H1 (cell line): ENCODE measurements around the gene ROM1. TPM values are rescaled to one million over a fixed set of nuclear protein-coding genes. Genes with fewer than 3 reads are reported as not detected.

ENCODE experiments used
- CTCF ChIA-PET: fragments of 300-600 bp; sonication (Branson Sonifier 250); formaldehyde crosslinking; loops from one replicate; lab custom pipeline; 2021; ENCODE audit not compliant: partially characterized antibody; lab: Charles Lee
- POLR2A ChIA-PET: fragments of 300-600 bp; sonication (Branson Sonifier 250); formaldehyde crosslinking; loops from one replicate; lab custom pipeline; 2021; ENCODE audit warnings: inconsistent platforms; ENCODE audit not compliant: partially characterized antibody; lab: Charles Lee
- DNase-seq, 2 experiments: peaks; one replicate each; pipeline versions ENCODE4 v3.0.0 to v3.0.0-alpha.2; 2010 to 2022; ENCODE audit warnings: low spot score in 2 of 2, low read depth in 1 of 2, mixed read lengths in 1 of 2
- FAIRE-seq: peaks from 2 replicates; lab custom pipeline; 2011; peaks lifted over from hg19 to GRCh38; lab: Jason Lieb, UNC
- H2AFZ ChIP-seq: 2 replicates; pipeline ENCODE4 v1.8.1; 2012; ENCODE audit warnings: low read length, inconsistent platforms
- H2AK5ac ChIP-seq: 2 replicates; pipeline ENCODE4 v1.6.1; 2013; ENCODE audit warnings: low read depth, low read length
- H2BK120ac ChIP-seq: replicated peaks from 2 replicates; pipeline ENCODE3; 2013; ENCODE audit warnings: low read depth, low read length, inconsistent platforms
- H2BK12ac ChIP-seq: 2 replicates; pipeline ENCODE4 v1.6.1; 2013; ENCODE audit warnings: low read depth, low read length
- H2BK15ac ChIP-seq: 2 replicates; pipeline ENCODE4 v1.6.1; 2013; ENCODE audit warnings: low read length
- H2BK20ac ChIP-seq: 2 replicates; pipeline ENCODE4 v1.6.1; 2013; ENCODE audit warnings: low read length
- H2BK5ac ChIP-seq: 2 replicates; pipeline ENCODE4 v1.6.1; 2013; ENCODE audit warnings: low read depth, low read length
- H3K14ac ChIP-seq: 2 replicates; pipeline ENCODE4 v1.6.1; 2013; ENCODE audit warnings: inconsistent platforms; ENCODE audit not compliant: insufficient read length
- H3K18ac ChIP-seq: 2 replicates; pipeline ENCODE4 v1.6.1; 2013; ENCODE audit warnings: low read length; ENCODE audit errors: extremely low read depth
- H3K23ac ChIP-seq: 2 replicates; pipeline ENCODE4 v1.6.1; 2013; ENCODE audit warnings: inconsistent platforms; ENCODE audit not compliant: insufficient read length
- H3K23me2 ChIP-seq: 2 replicates; pipeline ENCODE4 v1.6.1; 2013; ENCODE audit warnings: low read depth, low read length
- H3K27ac ChIP-seq: 2 replicates; pipeline ENCODE4 v1.6.1; 2011; ENCODE audit warnings: low read depth, low read length, inconsistent platforms
- H3K27me3 ChIP-seq, 4 experiments: replicated peaks in 1 of 4; 1 replicate in 1 of 4; 2 replicates in 3 of 4; pipeline versions ENCODE4 v1.6.1 to v1.8.1; 2011 to 2013; ENCODE audit warnings: low read length in 3 of 4, mild to moderate bottlenecking in 3 of 4, inconsistent platforms in 2 of 4, mixed read lengths in 2 of 4, moderate library complexity in 1 of 4; ENCODE audit not compliant: control insufficient read depth in 3 of 4, insufficient read depth in 3 of 4; ENCODE audit errors: extremely low read depth in 1 of 4
- H3K36me3 ChIP-seq, 4 experiments: 2 replicates each; pipeline versions ENCODE4 v1.6.1 to v1.8.1; 2011 to 2013; ENCODE audit warnings: mild to moderate bottlenecking in 4 of 4, low read length in 3 of 4, moderate library complexity in 2 of 4, control low read depth in 1 of 4, inconsistent platforms in 1 of 4; ENCODE audit not compliant: insufficient read depth in 4 of 4, control insufficient read depth in 2 of 4
- H3K4ac ChIP-seq: replicated peaks from 2 replicates; pipeline ENCODE3; 2013; ENCODE audit warnings: low read length, low read depth, mixed read lengths, inconsistent platforms; ENCODE audit not compliant: insufficient read length
- H3K4me1 ChIP-seq, 4 experiments: replicated peaks in 1 of 4; 1 replicate in 1 of 4; 2 replicates in 3 of 4; pipeline versions ENCODE4 v1.6.1 to v1.8.1; 2011 to 2013; ENCODE audit warnings: low read length in 3 of 4, inconsistent platforms in 2 of 4, mixed read lengths in 1 of 4; ENCODE audit not compliant: insufficient read depth in 4 of 4, control insufficient read depth in 3 of 4
- H3K4me2 ChIP-seq, 2 experiments: 2 replicates each; pipeline versions ENCODE4 v1.6.1 to v1.8.1; 2011 to 2013; ENCODE audit warnings: low read depth in 2 of 2, low read length in 2 of 2, control low read depth in 1 of 2, inconsistent platforms in 1 of 2, mild to moderate bottlenecking in 1 of 2; ENCODE audit not compliant: insufficient read depth in 1 of 2
- H3K4me3 ChIP-seq, 4 experiments: fragments of 200-600, 300-600 bp in 1 of 4; sonication (generic), shearing (Covaris generic), sonication (Bioruptor Twin) in 1 of 4; 2 replicates each; pipeline versions ENCODE4 v1.5.1 to v1.8.1; 2011 to 2016; ENCODE audit warnings: low read length in 4 of 4, low read depth in 3 of 4, control low read depth in 2 of 4, inconsistent platforms in 2 of 4, mild to moderate bottlenecking in 2 of 4, mixed read lengths in 1 of 4, moderate library complexity in 1 of 4; ENCODE audit not compliant: insufficient read depth in 2 of 4; ENCODE audit errors: extremely low read depth in 1 of 4
- H3K56ac ChIP-seq: replicated peaks from 2 replicates; pipeline ENCODE3; 2013; ENCODE audit warnings: low read depth, mild to moderate bottlenecking, mixed read lengths, low read length, inconsistent platforms; ENCODE audit not compliant: insufficient read length
- H3K79me1 ChIP-seq: 2 replicates; pipeline ENCODE4 v1.6.1; 2013; ENCODE audit warnings: low read depth, low read length, control low read depth
- H3K79me2 ChIP-seq, 2 experiments: 2 replicates each; pipeline versions ENCODE4 v1.6.1 to v1.8.1; 2012 to 2013; ENCODE audit warnings: low read length in 2 of 2, mild to moderate bottlenecking in 2 of 2, inconsistent platforms in 1 of 2; ENCODE audit not compliant: insufficient read depth in 2 of 2, control insufficient read depth in 1 of 2
- H3K9ac ChIP-seq, 4 experiments: replicated peaks in 1 of 4; 1 replicate in 1 of 4; 2 replicates in 3 of 4; pipeline versions ENCODE4 v1.6.1 to v1.8.1; 2011 to 2013; ENCODE audit warnings: low read depth in 3 of 4, low read length in 3 of 4, control low read depth in 2 of 4, mild to moderate bottlenecking in 2 of 4, moderate library complexity in 2 of 4, inconsistent platforms in 1 of 4; ENCODE audit errors: extremely low read depth in 1 of 4
- H3K9me3 ChIP-seq, 2 experiments: 2 replicates each; pipeline versions ENCODE4 v1.6.1 to v1.8.1; 2012 to 2013; ENCODE audit warnings: mild to moderate bottlenecking in 2 of 2, moderate library complexity in 2 of 2, control low read depth in 1 of 2, inconsistent platforms in 1 of 2, low read depth in 1 of 2, low read length in 1 of 2, mixed read lengths in 1 of 2; ENCODE audit not compliant: insufficient read depth in 2 of 2
- H4K20me1 ChIP-seq, 2 experiments: replicated peaks in 1 of 2; 2 replicates each; pipeline versions ENCODE3 to v1.8.1; 2011 to 2013; ENCODE audit warnings: inconsistent platforms in 2 of 2, low read length in 2 of 2, mild to moderate bottlenecking in 1 of 2; ENCODE audit not compliant: insufficient read depth in 2 of 2, control insufficient read depth in 1 of 2
- H4K5ac ChIP-seq: 2 replicates; pipeline ENCODE4 v1.6.1; 2013; ENCODE audit warnings: low read length, low read depth, mixed read lengths, inconsistent platforms; ENCODE audit not compliant: insufficient read length
- H4K8ac ChIP-seq: 2 replicates; pipeline ENCODE4 v1.8.0; 2013; ENCODE audit warnings: mild to moderate bottlenecking, moderate library complexity, low read length, inconsistent platforms; ENCODE audit not compliant: insufficient read depth; ENCODE audit errors: extremely low read depth
- H4K91ac ChIP-seq: replicated peaks from 2 replicates; pipeline ENCODE3; 2013; ENCODE audit warnings: low read length, mixed read lengths, inconsistent platforms; ENCODE audit not compliant: insufficient read length
- RAD21 ChIP-seq, 2 experiments: IDR thresholded peaks in 1 of 2; conservative IDR thresholded peaks in 1 of 2; 2 replicates each; pipeline ENCODE4 v1.6.1; 2011; ENCODE audit warnings: low read depth in 2 of 2, low read length in 2 of 2, improper control_type of control experiment in 1 of 2, inconsistent platforms in 1 of 2, mild to moderate bottlenecking in 1 of 2, moderate library complexity in 1 of 2
- RXRA ChIP-seq: IDR thresholded peaks from 2 replicates; pipeline ENCODE4 v1.6.1; 2011; ENCODE audit warnings: low read depth, mild to moderate bottlenecking, low read length, moderate library complexity; ENCODE audit not compliant: insufficient read depth
- SIN3A ChIP-seq, 2 experiments: IDR thresholded peaks in 1 of 2; conservative IDR thresholded peaks in 1 of 2; 2 replicates each; pipeline ENCODE4 v1.6.1; 2011 to 2012; ENCODE audit warnings: low read length in 2 of 2, improper control_type of control experiment in 1 of 2, low read depth in 1 of 2, mild to moderate bottlenecking in 1 of 2
- WGBS, 2 experiments: shearing (Covaris generic) in 1 of 2; methylation state at CpG; one replicate each; pipeline versions ENCODE4 v1.1.6 to v1.1.7; 2013 to 2015; ENCODE audit warnings: low lambda C conversion rate in 2 of 2, mixed read lengths in 2 of 2, inconsistent platforms in 1 of 2, low coverage in 1 of 2, missing lambda C conversion rate in 1 of 2; ENCODE audit not compliant: insufficient replicate concordance in 2 of 2, insufficient coverage in 1 of 2, insufficient read length in 1 of 2; ENCODE audit errors: extremely low coverage in 1 of 2, missing lambda C conversion rate in 1 of 2; 5-methylcytosine and 5-hydroxymethylcytosine counted together
- polyA plus RNA-seq, 7 experiments: library from polyadenylated mRNA; depleted of rRNA in 3 of 7; stranded (reverse) in 5 of 7; unstranded in 2 of 7; fragments of >200 nt in 5 of 7; fragments of 200-250 nt in 2 of 7; gene quantifications; 1 replicate in 5 of 7; 2 replicates in 1 of 7; 4 replicates in 1 of 7; pipeline versions ENCODE4 v1.2.1 to v1.2.3, GENCODE V29; 2011 to 2013; ENCODE audit warnings: missing spikeins in 2 of 7, mixed read lengths in 2 of 7
- total RNA-seq: library from RNA; stranded (reverse); fragmentation: NEBNext Ultra II Directional; extraction: Animal tissue kit (Norgen Biotek cat#: 25700); gene quantifications from 2 replicates; pipeline ENCODE4 v1.2.1, GENCODE V29; 2021
- TF ChIP-seq, protein P1 (sequence below), 3 experiments: IDR thresholded peaks; 1 replicate in 2 of 3; 2 replicates in 1 of 3; pipeline versions ENCODE4 v1.5.1 to v1.6.1; 2011; ENCODE audit warnings: low read length in 3 of 3, mild to moderate bottlenecking in 3 of 3, inconsistent platforms in 2 of 3, low read depth in 1 of 3, moderate library complexity in 1 of 3; ENCODE audit not compliant: insufficient read depth in 1 of 3; ENCODE audit errors: control extremely low read depth in 1 of 3

ROM1 gene
- total and polyA plus RNA-seq, 2 of the 8 experiments (the other 6 are each of a cell fraction or from before 2014, with no cell fraction given), result 0.86 to 2.2 TPM

DNA sequence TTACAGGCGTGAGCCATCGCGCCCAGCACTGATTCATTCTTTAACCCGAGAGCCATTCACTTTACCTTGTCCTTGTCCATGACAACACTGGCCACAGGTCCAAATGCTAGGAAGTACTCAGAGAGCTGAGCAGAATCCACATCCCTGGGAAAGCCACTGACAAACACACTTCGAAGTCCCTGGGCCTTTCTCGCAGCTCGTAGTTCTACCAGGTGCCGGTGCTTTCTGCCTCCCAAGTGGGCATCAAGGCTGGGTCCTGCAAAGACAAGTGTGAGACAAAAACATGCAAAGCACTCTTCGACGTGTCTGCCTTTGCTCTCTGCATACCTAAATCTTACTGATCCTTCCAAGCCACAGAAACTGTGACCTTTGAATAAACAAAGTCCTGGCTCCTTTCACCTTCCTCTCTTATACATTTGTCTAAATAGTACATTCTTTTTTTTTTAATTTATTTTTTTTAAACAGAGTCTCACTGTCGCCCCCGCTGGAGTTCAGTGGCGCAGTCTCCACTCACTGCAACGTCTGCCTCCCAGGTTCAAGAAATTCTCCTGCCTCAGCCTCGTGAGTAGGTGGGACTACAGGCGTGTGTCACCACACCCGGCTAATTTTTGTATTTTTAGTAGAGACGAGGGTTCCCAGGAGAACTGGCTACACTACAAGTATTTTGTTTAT, 24.0 kb upstream of the ROM1 start:
- no peak overlapping the region for H2BK12ac ChIP-seq
- no peak overlapping the region for H3K18ac ChIP-seq
- no peak overlapping the region for H3K4me2 ChIP-seq
- H3K23ac ChIP-seq, result no peak overlapping the region
- no peak overlapping the region for H2BK20ac ChIP-seq
- no peak overlapping the region for H4K91ac ChIP-seq
- H4K5ac ChIP-seq, result no peak overlapping the region
- H2AFZ ChIP-seq, result no peak overlapping the region
- no peak overlapping the region for H3K27ac ChIP-seq
- 80% methylated on average over 18 of the region's 18 CpGs; no CpG with 5 or more reads in 1 of the 2 experiments for WGBS, 2 experiments
- no peaks in the 10 kb centered on the region for H3K9me3 ChIP-seq
- H2BK15ac ChIP-seq, result no peak overlapping the region
- H3K9ac ChIP-seq, result no peak overlapping the region; a peak in 1 of 7 replicates
- no peak overlapping the region for H3K4me3 ChIP-seq
- H2AK5ac ChIP-seq, result no peak overlapping the region
- peaks cover 0 to 3% (median under 1%) of the 10 kb centered on the region in 4 experiments; a peak in 5 of 7 replicates for H3K4me1 ChIP-seq
- no peak overlapping the region for H3K14ac ChIP-seq
- no peak overlapping the region for H2BK120ac ChIP-seq
- ChIA-PET POLR2A (interaction anchor here (0.5 to 9.7 kb wide), 4 partner anchors 10 to 76 kb away, joined by 3 to 167 read pairs (median 4); partner anchors contain the start of genes C11orf98, CSKMT, EEF1G and MTA2), CTCF (interaction anchor here (0.6 to 2.5 kb wide), 17 partner anchors 12 to 260 kb away, joined by 3 to 15 read pairs (median 4); partner anchors contain the start of genes B3GAT3, C11orf98, CSKMT and INTS5)
- H2BK5ac ChIP-seq, result no peak overlapping the region
- H3K36me3 ChIP-seq, result peaks cover 0 to 31% (median 5%) of the 10 kb centered on the region in 4 experiments; a peak in 6 of 8 replicates
- no peaks in the 10 kb centered on the region for H3K27me3 ChIP-seq
- DNase-seq (no peak), FAIRE-seq (no peak)
- peaks cover 6% of the 10 kb centered on the region for H3K23me2 ChIP-seq
- H3K4ac ChIP-seq, result no peak overlapping the region
- peaks cover 0 to 18% of the 10 kb centered on the region in 2 experiments; a peak in 2 of 4 replicates for H3K79me2 ChIP-seq
- H3K56ac ChIP-seq, result no peak overlapping the region
- H4K20me1 ChIP-seq, result peaks cover 0 to 2% of the 10 kb centered on the region in 2 experiments
- TF ChIP-seq, protein P1, sequence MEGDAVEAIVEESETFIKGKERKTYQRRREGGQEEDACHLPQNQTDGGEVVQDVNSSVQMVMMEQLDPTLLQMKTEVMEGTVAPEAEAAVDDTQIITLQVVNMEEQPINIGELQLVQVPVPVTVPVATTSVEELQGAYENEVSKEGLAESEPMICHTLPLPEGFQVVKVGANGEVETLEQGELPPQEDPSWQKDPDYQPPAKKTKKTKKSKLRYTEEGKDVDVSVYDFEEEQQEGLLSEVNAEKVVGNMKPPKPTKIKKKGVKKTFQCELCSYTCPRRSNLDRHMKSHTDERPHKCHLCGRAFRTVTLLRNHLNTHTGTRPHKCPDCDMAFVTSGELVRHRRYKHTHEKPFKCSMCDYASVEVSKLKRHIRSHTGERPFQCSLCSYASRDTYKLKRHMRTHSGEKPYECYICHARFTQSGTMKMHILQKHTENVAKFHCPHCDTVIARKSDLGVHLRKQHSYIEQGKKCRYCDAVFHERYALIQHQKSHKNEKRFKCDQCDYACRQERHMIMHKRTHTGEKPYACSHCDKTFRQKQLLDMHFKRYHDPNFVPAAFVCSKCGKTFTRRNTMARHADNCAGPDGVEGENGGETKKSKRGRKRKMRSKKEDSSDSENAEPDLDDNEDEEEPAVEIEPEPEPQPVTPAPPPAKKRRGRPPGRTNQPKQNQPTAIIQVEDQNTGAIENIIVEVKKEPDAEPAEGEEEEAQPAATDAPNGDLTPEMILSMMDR (IDR thresholded peaks at IDR 0.05; ENCODE audit: control extremely low read depth in 1 of 3, insufficient read depth in 1 of 3, low read depth in 1 of 3, low read length in 3 of 3), result peak in 2 of 3 experiments; percentile 16 to 45; a peak in 3 of 4 replicates
- TF ChIP-seq RAD21 (IDR thresholded peaks at IDR 0.05 in 1 of 2, conservative IDR thresholded peaks at IDR 0.05 in 1 of 2; ENCODE audit: low read depth in 2 of 2, low read length in 2 of 2) (no peak), RXRA (no peak), SIN3A (conservative IDR thresholded peaks at IDR 0.05 in 1 of 2, IDR thresholded peaks at IDR 0.05 in 1 of 2; ENCODE audit: low read depth in 1 of 2, low read length in 2 of 2) (no peak)
- no peak overlapping the region for H4K8ac ChIP-seq
- H3K79me1 ChIP-seq, result peaks cover 4% of the 10 kb centered on the region; the same call in 1 of the 2 replicates
